ENCODE measurements around the gene DAP. TPM values are rescaled to one million over a fixed set of nuclear protein-coding genes. Genes with fewer than 3 reads are reported as not detected.
"Not testable (repeated sequence)": the region's sequence is repeated elsewhere in the genome, so short reads cannot be mapped to it uniquely, and the experiment has no call there.

Gene DAP
- total and polyA plus RNA-seq, 12 donors, result 27.4 to 197 (median 101) TPM

DNA sequence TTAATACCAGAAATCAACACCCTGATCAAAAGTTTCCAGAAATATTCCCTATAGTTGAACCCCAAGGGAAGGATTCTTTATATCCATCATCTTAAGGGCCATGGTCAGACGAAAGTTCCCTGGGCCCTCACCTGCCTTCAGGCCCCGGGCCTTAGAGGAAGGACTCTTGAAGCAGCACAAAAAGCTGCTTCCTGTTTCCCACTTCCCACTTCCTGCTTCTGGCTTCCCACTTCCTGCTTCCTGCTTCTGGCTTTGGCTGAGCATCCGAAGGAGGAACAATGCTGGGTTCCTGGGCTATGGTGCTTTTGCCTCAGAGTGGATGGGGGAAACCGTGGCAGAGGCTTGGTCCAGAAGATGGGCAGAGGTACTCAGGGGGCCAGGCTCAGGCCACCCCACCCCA lies 25.8 kb upstream of the DAP start:
- 71 to 88% (median 83%) methylated on average over 4 of the region's 4 CpGs for WGBS, 4 donors
- intact Hi-C loops (cut with DNase I), result no loop called here
- H3K27me3 ChIP-seq, result no peaks in the 10 kb centered on the region

GRCh38 chr5:10780208-10780607 lies 19.2 kb upstream of the DAP start:
- H3K27ac ChIP-seq; H3K9me3 ChIP-seq (replicated peaks in 1 of 3); H3K36me3 ChIP-seq (replicated peaks in 1 of 2); H3K27me3 ChIP-seq; DNase-seq; H3K4me3 ChIP-seq; intact Hi-C loops (cut with DNase I); H3K4me1 ChIP-seq (replicated peaks in 1 of 2): not testable (repeated sequence)
- WGBS, 4 donors, result 87 to 97% (median 90%) methylated on average over 7 of the region's 7 CpGs

More for the DNA sequence above, 25.8 kb upstream of the DAP start:
- Histone ChIP-seq H3K4me3 (no peak overlapping the region), H3K9me3 (replicated peaks in 1 of 3) (no peaks in the 10 kb centered on the region), H3K36me3 (replicated peaks in 1 of 2) (no peaks in the 10 kb centered on the region), H3K4me1 (replicated peaks in 1 of 2) (peaks cover 17% of the 10 kb centered on the region in 2 donors), H3K27ac (no peak overlapping the region)
- no peak for DNase-seq
- TF ChIP-seq, protein P1, sequence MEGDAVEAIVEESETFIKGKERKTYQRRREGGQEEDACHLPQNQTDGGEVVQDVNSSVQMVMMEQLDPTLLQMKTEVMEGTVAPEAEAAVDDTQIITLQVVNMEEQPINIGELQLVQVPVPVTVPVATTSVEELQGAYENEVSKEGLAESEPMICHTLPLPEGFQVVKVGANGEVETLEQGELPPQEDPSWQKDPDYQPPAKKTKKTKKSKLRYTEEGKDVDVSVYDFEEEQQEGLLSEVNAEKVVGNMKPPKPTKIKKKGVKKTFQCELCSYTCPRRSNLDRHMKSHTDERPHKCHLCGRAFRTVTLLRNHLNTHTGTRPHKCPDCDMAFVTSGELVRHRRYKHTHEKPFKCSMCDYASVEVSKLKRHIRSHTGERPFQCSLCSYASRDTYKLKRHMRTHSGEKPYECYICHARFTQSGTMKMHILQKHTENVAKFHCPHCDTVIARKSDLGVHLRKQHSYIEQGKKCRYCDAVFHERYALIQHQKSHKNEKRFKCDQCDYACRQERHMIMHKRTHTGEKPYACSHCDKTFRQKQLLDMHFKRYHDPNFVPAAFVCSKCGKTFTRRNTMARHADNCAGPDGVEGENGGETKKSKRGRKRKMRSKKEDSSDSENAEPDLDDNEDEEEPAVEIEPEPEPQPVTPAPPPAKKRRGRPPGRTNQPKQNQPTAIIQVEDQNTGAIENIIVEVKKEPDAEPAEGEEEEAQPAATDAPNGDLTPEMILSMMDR (IDR thresholded peaks at IDR 0.05), result no peak
- no peak for TF ChIP-seq POLR2A (IDR thresholded peaks at IDR 0.05)

DNA sequence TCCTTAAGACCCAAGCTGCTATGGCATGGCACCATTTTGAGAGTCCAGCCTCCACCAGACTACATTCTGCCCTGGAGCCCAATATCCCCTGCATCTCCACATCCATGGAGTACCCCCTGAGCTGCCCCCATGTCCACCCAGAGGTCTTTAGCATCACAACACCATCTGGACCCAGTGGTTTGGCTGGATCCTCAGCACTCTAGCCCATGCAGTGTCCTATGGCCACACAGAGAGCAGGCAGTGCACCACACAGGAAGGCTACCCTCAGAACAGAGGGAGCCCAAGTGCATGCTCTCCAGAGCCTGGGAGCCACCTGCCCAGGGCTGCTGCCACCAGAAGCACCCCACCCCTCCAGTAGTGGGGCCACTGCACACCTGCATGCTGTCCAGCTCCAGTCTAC lies 18.6 kb upstream of the DAP start:
- Histone ChIP-seq H3K27me3 (no peaks in the 10 kb centered on the region), H3K9me3 (replicated peaks in 1 of 3) (no peaks in the 10 kb centered on the region), H3K27ac (no peak overlapping the region), H3K4me1 (replicated peaks in 1 of 2) (no peaks in the 10 kb centered on the region), H3K36me3 (replicated peaks in 1 of 2) (no peaks in the 10 kb centered on the region), H3K4me3 (no peak overlapping the region)
- TF ChIP-seq POLR2A (IDR thresholded peaks at IDR 0.05), result no peak
- TF ChIP-seq, protein P1 (IDR thresholded peaks at IDR 0.05), result no peak
- no peak for DNase-seq
- intact Hi-C loops (cut with DNase I), result no loop called here

GRCh38 chr5:10778179-10778910 lies 17.3 kb upstream of the DAP start:
- H3K4me1 ChIP-seq (replicated peaks in 1 of 2), result no peaks in the 10 kb centered on the region
- H3K9me3 ChIP-seq (replicated peaks in 1 of 3), result no peaks in the 10 kb centered on the region
- no peak overlapping the region for H3K27ac ChIP-seq
- H3K36me3 ChIP-seq (replicated peaks in 1 of 2), result no peaks in the 10 kb centered on the region
- no peaks in the 10 kb centered on the region for H3K27me3 ChIP-seq
- intact Hi-C loops (cut with DNase I), result no loop called here
- DNase-seq, result no peak
- 42 to 56% (median 48%) methylated on average over 2 of the region's 2 CpGs for WGBS, 4 donors
- H3K4me3 ChIP-seq, result no peak overlapping the region
- TF ChIP-seq POLR2A (IDR thresholded peaks at IDR 0.05), result no peak
- TF ChIP-seq, protein P1 (IDR thresholded peaks at IDR 0.05), result no peak

DNA sequence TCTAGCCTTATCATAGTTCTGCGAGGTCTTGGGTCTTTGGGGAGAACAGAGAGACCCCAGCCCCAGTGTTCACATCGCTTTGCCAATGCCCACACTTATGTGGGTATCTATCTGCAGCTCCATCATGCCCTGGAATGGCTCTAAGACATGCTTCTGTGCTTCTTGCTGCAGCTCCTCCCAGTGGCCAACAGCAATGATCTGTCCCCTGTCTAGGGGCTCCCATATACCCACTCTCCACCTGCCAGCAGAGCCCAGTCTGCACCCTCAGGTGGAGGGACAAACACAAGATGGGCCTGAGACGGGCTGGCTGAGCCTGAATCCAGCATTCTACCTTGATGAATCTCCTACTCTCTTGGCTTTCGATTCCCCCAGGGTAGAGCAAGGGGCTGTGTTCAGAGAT lies 14.6 kb upstream of the DAP start:
- intact Hi-C loops (cut with DNase I), result no loop called here
- no peak for TF ChIP-seq POLR2A (IDR thresholded peaks at IDR 0.05)
- TF ChIP-seq, protein P1 (IDR thresholded peaks at IDR 0.05), result no peak
- H3K9me3 ChIP-seq (replicated peaks in 1 of 3), result no peaks in the 10 kb centered on the region
- H3K27me3 ChIP-seq, result no peaks in the 10 kb centered on the region
- 75 to 93% (median 76%) methylated on average over 4 of the region's 4 CpGs for WGBS, 4 donors
- H3K27ac ChIP-seq, result no peak overlapping the region
- DNase-seq, result no peak
- H3K4me3 ChIP-seq, result no peak overlapping the region
- H3K36me3 ChIP-seq (replicated peaks in 1 of 2), result no peaks in the 10 kb centered on the region
- H3K4me1 ChIP-seq (replicated peaks in 1 of 2), result no peaks in the 10 kb centered on the region

Measured in adrenal gland (tissue), 12 donors.